Measurements from ENCODE around the gene CPLANE2.

DNA sequence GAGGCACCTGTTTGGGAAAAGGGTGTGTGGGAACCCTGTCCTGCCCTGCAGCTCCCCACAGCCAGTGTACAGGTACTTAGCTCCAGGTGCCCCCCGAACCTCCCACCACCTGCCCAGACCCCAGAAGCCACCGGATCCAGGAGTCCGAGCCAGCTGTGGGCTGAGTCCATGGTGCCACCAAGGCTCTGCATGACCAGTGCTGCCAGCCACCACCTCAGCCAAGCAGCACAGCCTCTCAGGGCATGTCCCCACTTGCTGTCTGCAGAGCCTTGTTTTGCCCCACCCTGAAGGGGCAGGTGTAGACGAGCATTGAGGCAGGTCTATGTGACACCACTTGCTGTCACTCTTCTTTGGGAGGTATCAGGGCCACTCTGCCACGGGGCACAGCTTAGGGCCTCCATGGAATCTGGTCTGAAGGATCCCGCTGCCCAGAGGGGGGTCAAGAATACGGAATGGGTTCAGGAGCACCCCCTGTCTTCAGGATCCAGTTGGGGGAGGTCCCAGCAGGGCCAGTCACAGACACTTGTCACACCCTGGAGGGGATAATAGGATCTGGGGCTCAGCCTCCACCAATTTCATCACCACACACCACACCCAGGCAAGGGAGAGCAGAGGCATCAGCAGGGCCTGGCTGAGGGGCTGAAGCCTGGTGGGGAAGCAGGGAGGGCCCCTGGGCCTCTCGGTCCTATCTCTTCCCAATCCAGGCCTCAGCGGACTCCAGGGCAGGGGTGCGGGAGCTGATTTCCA lies 52.3 kb downstream of the CPLANE2 start:
- TF ChIP-seq, protein P1, sequence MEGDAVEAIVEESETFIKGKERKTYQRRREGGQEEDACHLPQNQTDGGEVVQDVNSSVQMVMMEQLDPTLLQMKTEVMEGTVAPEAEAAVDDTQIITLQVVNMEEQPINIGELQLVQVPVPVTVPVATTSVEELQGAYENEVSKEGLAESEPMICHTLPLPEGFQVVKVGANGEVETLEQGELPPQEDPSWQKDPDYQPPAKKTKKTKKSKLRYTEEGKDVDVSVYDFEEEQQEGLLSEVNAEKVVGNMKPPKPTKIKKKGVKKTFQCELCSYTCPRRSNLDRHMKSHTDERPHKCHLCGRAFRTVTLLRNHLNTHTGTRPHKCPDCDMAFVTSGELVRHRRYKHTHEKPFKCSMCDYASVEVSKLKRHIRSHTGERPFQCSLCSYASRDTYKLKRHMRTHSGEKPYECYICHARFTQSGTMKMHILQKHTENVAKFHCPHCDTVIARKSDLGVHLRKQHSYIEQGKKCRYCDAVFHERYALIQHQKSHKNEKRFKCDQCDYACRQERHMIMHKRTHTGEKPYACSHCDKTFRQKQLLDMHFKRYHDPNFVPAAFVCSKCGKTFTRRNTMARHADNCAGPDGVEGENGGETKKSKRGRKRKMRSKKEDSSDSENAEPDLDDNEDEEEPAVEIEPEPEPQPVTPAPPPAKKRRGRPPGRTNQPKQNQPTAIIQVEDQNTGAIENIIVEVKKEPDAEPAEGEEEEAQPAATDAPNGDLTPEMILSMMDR (IDR thresholded peaks at IDR 0.05) = no peak
- TF ChIP-seq POLR2A (IDR thresholded peaks at IDR 0.05) = no peak

All from sigmoid colon (tissue), 3 donors.